GM19452 (cell line): ENCODE measurements around the gene LIG1.
"Not testable (repeated sequence)": the region's sequence is repeated elsewhere in the genome, so short reads cannot be mapped to it uniquely, and the experiment has no call there.

ENCODE experiments used
- ATAC-seq: cut with Tn5 transposase; IDR thresholded peaks from one replicate; pipeline ENCODE4 v1.9.1; 2021; ENCODE audit not compliant: unreplicated experiment

LIG1 gene

GRCh38 chr19:48122421-48122820 is 47.7 kb downstream of the LIG1 start:
- no peak for ATAC-seq

GRCh38 chr19:48121909-48122371 is 48.2 kb downstream of the LIG1 start:
- ATAC-seq, result no peak

- no peak for ATAC-seq
Measured at GRCh38 chr19:48121066-48121465, 49.1 kb downstream of the LIG1 start.

GRCh38 chr19:48120505-48120904 is 49.6 kb downstream of the LIG1 start:
- ATAC-seq, result no peak

- no peak for ATAC-seq
Measured at GRCh38 chr19:48118131-48118517, 52.0 kb downstream of the LIG1 start.

GRCh38 chr19:48117515-48118130 is 52.5 kb downstream of the LIG1 start:
- no peak for ATAC-seq

GRCh38 chr19:48113190-48113917 is 56.8 kb downstream of the LIG1 start:
- no peak for ATAC-seq

- ATAC-seq, result no peak
Measured at GRCh38 chr19:48111280-48111679, 58.9 kb downstream of the LIG1 start.

- ATAC-seq, result no peak
Measured at GRCh38 chr19:48110350-48110966, 59.7 kb downstream of the LIG1 start, which contains the start of gene PLA2G4C. Gene PLA2G4C, minus strand, starts transcription at chr19:48110817. Its CDS starts 4,288 bp downstream, at chr19:48106529.

GRCh38 chr19:48108997-48109782 is 61.0 kb downstream of the LIG1 start:
- ATAC-seq, result no peak

- no peak for ATAC-seq
Measured at GRCh38 chr19:48103922-48104321, 66.2 kb downstream of the LIG1 start.

GRCh38 chr19:48102870-48103751 is 67.0 kb downstream of the LIG1 start:
- no peak for ATAC-seq

- no peak for ATAC-seq
Measured at GRCh38 chr19:48095612-48096175, 74.5 kb downstream of the LIG1 start.

GRCh38 chr19:48094855-48095203 is 75.3 kb downstream of the LIG1 start:
- no peak for ATAC-seq

GRCh38 chr19:48094129-48094854 is 75.9 kb downstream of the LIG1 start:
- no peak for ATAC-seq

- ATAC-seq, result not testable (repeated sequence)
Measured at GRCh38 chr19:48091111-48091718, 78.9 kb downstream of the LIG1 start.

- ATAC-seq, result no peak
Measured at GRCh38 chr19:48090281-48090802, 79.8 kb downstream of the LIG1 start.

GRCh38 chr19:48088991-48089390 is 81.2 kb downstream of the LIG1 start:
- not testable (repeated sequence) for ATAC-seq
